Mesenchymal stem cell (in vitro differentiated cells and primary cell): ENCODE results near the gene ARFIP1.
A peak's percentile ranks its signal among the peaks of the same experiment; 100 is the strongest.
"Not testable (repeated sequence)": the region's sequence is repeated elsewhere in the genome, so short reads cannot be mapped to it uniquely, and the experiment has no call there.

Experiments
- DNase-seq: peaks from one replicate; pipeline ENCODE4 v3.0.0-alpha.2; 2013
- H2AFZ ChIP-seq: one replicate; pipeline ENCODE4 v1.6.1; 2013; ENCODE audit warnings: low read depth, mild to moderate bottlenecking, control low read depth, inconsistent platforms, low read length, moderate library complexity
- H2AK5ac ChIP-seq: 2 replicates; pipeline ENCODE4 v1.6.1; 2013; ENCODE audit warnings: low read length, moderate library complexity, mild to moderate bottlenecking, inconsistent platforms; ENCODE audit not compliant: severe bottlenecking
- H2BK120ac ChIP-seq: one replicate; pipeline ENCODE4 v1.6.1; 2013; ENCODE audit warnings: low read depth, mild to moderate bottlenecking, inconsistent platforms, low read length, moderate library complexity
- H2BK12ac ChIP-seq, 2 experiments: one replicate each; pipeline ENCODE4 v1.6.1; 2013; ENCODE audit warnings: inconsistent platforms in 2 of 2, low read length in 2 of 2, mild to moderate bottlenecking in 2 of 2, moderate library complexity in 2 of 2, control low read depth in 1 of 2
- H2BK15ac ChIP-seq: one replicate; pipeline ENCODE4 v1.6.1; 2013; ENCODE audit warnings: mild to moderate bottlenecking, low read depth, inconsistent platforms; ENCODE audit not compliant: poor library complexity, severe bottlenecking
- H2BK5ac ChIP-seq: 2 replicates; pipeline ENCODE4 v1.6.1; 2013; ENCODE audit warnings: low read depth, mild to moderate bottlenecking, low read length, control low read depth, inconsistent platforms; ENCODE audit not compliant: poor library complexity, severe bottlenecking
- H3K14ac ChIP-seq, 2 experiments: one replicate each; pipeline ENCODE4 v1.6.1; 2013; ENCODE audit warnings: inconsistent platforms in 2 of 2, low read length in 2 of 2, control low read depth in 1 of 2, mild to moderate bottlenecking in 1 of 2, moderate library complexity in 1 of 2
- H3K18ac ChIP-seq, 2 experiments: one replicate each; pipeline ENCODE4 v1.6.1; 2013; ENCODE audit warnings: inconsistent platforms in 2 of 2, low read length in 2 of 2, control low read depth in 1 of 2, low read depth in 1 of 2, mild to moderate bottlenecking in 1 of 2
- H3K23ac ChIP-seq, 2 experiments: one replicate each; pipeline ENCODE4 v1.6.1; 2013; ENCODE audit warnings: inconsistent platforms in 2 of 2, low read length in 2 of 2, mild to moderate bottlenecking in 2 of 2, moderate library complexity in 2 of 2, control low read depth in 1 of 2
- H3K27ac ChIP-seq: 2 replicates; pipeline ENCODE4 v1.5.1; 2013; ENCODE audit warnings: mild to moderate bottlenecking, moderate library complexity, low read length, control low read depth, inconsistent platforms; ENCODE audit not compliant: poor library complexity, severe bottlenecking
- H3K27me3 ChIP-seq, 2 experiments: 2 replicates each; pipeline versions ENCODE4 v1.6.1 to v1.7.0; 2013; ENCODE audit warnings: low read length in 2 of 2, mild to moderate bottlenecking in 2 of 2, moderate library complexity in 2 of 2, control low read depth in 1 of 2, inconsistent platforms in 1 of 2; ENCODE audit not compliant: control insufficient read depth in 1 of 2, insufficient read depth in 1 of 2
- H3K36me3 ChIP-seq, 2 experiments: 2 replicates each; pipeline versions ENCODE4 v1.6.1 to v1.7.0; 2013; ENCODE audit warnings: low read length in 2 of 2, control low read depth in 1 of 2, inconsistent platforms in 1 of 2, low read depth in 1 of 2, mild to moderate bottlenecking in 1 of 2; ENCODE audit not compliant: insufficient read depth in 2 of 2, control insufficient read depth in 1 of 2
- H3K4ac ChIP-seq, 2 experiments: one replicate each; pipeline ENCODE4 v1.6.1; 2013; ENCODE audit warnings: inconsistent platforms in 2 of 2, low read length in 2 of 2, mild to moderate bottlenecking in 2 of 2, moderate library complexity in 2 of 2, control low read depth in 1 of 2, low read depth in 1 of 2
- H3K4me1 ChIP-seq: 2 replicates; pipeline ENCODE4 v1.6.1; 2013; ENCODE audit warnings: low read depth, low read length, control low read depth; ENCODE audit not compliant: control insufficient read depth, insufficient read depth
- H3K4me2 ChIP-seq: 2 replicates; pipeline ENCODE4 v1.6.1; 2013; ENCODE audit warnings: low read length, mild to moderate bottlenecking, inconsistent platforms; ENCODE audit not compliant: poor library complexity, severe bottlenecking
- H3K4me3 ChIP-seq, 2 experiments: 2 replicates each; pipeline versions ENCODE4 v1.5.1 to v1.7.0; 2013; ENCODE audit warnings: low read length in 2 of 2, mild to moderate bottlenecking in 2 of 2, control low read depth in 1 of 2, low read depth in 1 of 2; ENCODE audit not compliant: insufficient read depth in 1 of 2
- H3K79me1 ChIP-seq: replicated peaks from 2 replicates; pipeline ENCODE4 v1.6.1; 2013; ENCODE audit warnings: mild to moderate bottlenecking, control low read depth, low read length, inconsistent platforms; ENCODE audit not compliant: poor library complexity, severe bottlenecking
- H3K9ac ChIP-seq: 2 replicates; pipeline ENCODE4 v1.7.0; 2013; ENCODE audit warnings: mild to moderate bottlenecking, low read length, moderate library complexity
- H3K9me3 ChIP-seq: 2 replicates; pipeline ENCODE4 v1.7.0; 2013; ENCODE audit warnings: mild to moderate bottlenecking, low read length; ENCODE audit not compliant: control insufficient read depth
- H4K8ac ChIP-seq: one replicate; pipeline ENCODE4 v1.6.1; 2013; ENCODE audit warnings: inconsistent platforms, mild to moderate bottlenecking, low read length, moderate library complexity
- H4K91ac ChIP-seq: one replicate; pipeline ENCODE4 v1.6.1; 2013; ENCODE audit warnings: mild to moderate bottlenecking, low read length, inconsistent platforms
- WGBS: methylation state at CpG from one replicate; pipeline ENCODE4 v1.1.7; 2013; ENCODE audit warnings: mixed read lengths; 5-methylcytosine and 5-hydroxymethylcytosine counted together

The ARFIP1 gene

GRCh38 chr4:152862608-152863007, 82.9 kb downstream of the ARFIP1 start:
- Histone ChIP-seq H3K4me2 (no peak overlapping the region), H3K4me1 (peaks cover 3% of the 10 kb centered on the region), H2BK12ac (no peak overlapping the region), H3K27ac (no peak overlapping the region), H3K18ac (no peak overlapping the region), H2BK15ac (no peak overlapping the region), H3K14ac (no peak overlapping the region), H3K36me3 (peaks cover 7 to 9% of the 10 kb centered on the region in 2 experiments), H2BK120ac (no peak overlapping the region), H4K8ac (no peak overlapping the region), H3K79me1 (peaks cover 12% of the 10 kb centered on the region), H2BK5ac (no peak overlapping the region), H2AFZ (no peak overlapping the region), H3K23ac (no peak overlapping the region), H3K4ac (no peak overlapping the region), H3K9me3 (no peaks in the 10 kb centered on the region), H3K4me3 (no peak overlapping the region), H3K9ac (peak overlapping the region; percentile 28), H2AK5ac (no peak overlapping the region), H4K91ac (no peak overlapping the region), H3K27me3 (no peaks in the 10 kb centered on the region)
- DNase-seq: no peak
- WGBS: no CpG with 5 or more reads among the region's 1 CpG

GRCh38 chr4:152864361-152864760, 84.6 kb downstream of the ARFIP1 start:
- DNase-seq: no peak
- Histone ChIP-seq H3K36me3 (peaks cover 7 to 9% of the 10 kb centered on the region in 2 experiments), H3K23ac (no peak overlapping the region), H3K18ac (no peak overlapping the region), H3K9ac (no peak overlapping the region), H3K4ac (no peak overlapping the region), H2BK15ac (no peak overlapping the region), H3K27me3 (no peaks in the 10 kb centered on the region), H4K91ac (no peak overlapping the region), H3K79me1 (peaks cover 6% of the 10 kb centered on the region), H4K8ac (no peak overlapping the region), H2BK12ac (no peak overlapping the region), H2AFZ (no peak overlapping the region), H2BK120ac (no peak overlapping the region), H3K9me3 (no peaks in the 10 kb centered on the region), H2AK5ac (no peak overlapping the region), H3K14ac (no peak overlapping the region), H3K4me1 (no peaks in the 10 kb centered on the region), H3K27ac (no peak overlapping the region), H2BK5ac (no peak overlapping the region), H3K4me3 (no peak overlapping the region), H3K4me2 (no peak overlapping the region)
- WGBS: 94% methylated on average over 2 of the region's 2 CpGs

- not testable (repeated sequence) for H3K4ac ChIP-seq, H3K9ac ChIP-seq, H3K79me1 ChIP-seq, H2BK12ac ChIP-seq, H2BK120ac ChIP-seq, H3K4me3 ChIP-seq, H2BK5ac ChIP-seq, H3K27me3 ChIP-seq, H3K14ac ChIP-seq, H3K4me1 ChIP-seq, H3K9me3 ChIP-seq, H4K8ac ChIP-seq, H2BK15ac ChIP-seq, DNase-seq, H3K27ac ChIP-seq, H4K91ac ChIP-seq, H3K4me2 ChIP-seq, H3K18ac ChIP-seq, H3K23ac ChIP-seq, H2AK5ac ChIP-seq, H2AFZ ChIP-seq
- 99% methylated on average over 9 of the region's 44 CpGs for WGBS
- H3K36me3 ChIP-seq: peaks cover 7 to 12% of the 10 kb centered on the region in 2 experiments
Observed at GRCh38 chr4:152866432-152866993, 86.8 kb downstream of the ARFIP1 start.

GRCh38 chr4:152870606-152871005, 90.9 kb downstream of the ARFIP1 start:
- 100% methylated on average over 2 of the region's 2 CpGs for WGBS
- Histone ChIP-seq H2BK5ac (no peak overlapping the region), H4K91ac (no peak overlapping the region), H3K9ac (no peak overlapping the region), H2AFZ (no peak overlapping the region), H3K14ac (no peak overlapping the region), H3K36me3 (peaks cover 11 to 30% of the 10 kb centered on the region in 2 experiments), H2BK120ac (no peak overlapping the region), H3K4me2 (no peak overlapping the region), H3K23ac (no peak overlapping the region), H4K8ac (no peak overlapping the region), H3K18ac (no peak overlapping the region), H3K4me3 (no peak overlapping the region), H3K4me1 (no peaks in the 10 kb centered on the region), H3K27ac (no peak overlapping the region), H3K9me3 (no peaks in the 10 kb centered on the region), H3K27me3 (no peaks in the 10 kb centered on the region), H2BK15ac (no peak overlapping the region), H2BK12ac (no peak overlapping the region), H3K79me1 (peaks cover 4% of the 10 kb centered on the region), H3K4ac (no peak overlapping the region), H2AK5ac (no peak overlapping the region)
- no peak for DNase-seq
